HEK293T (cell line): ENCODE measurements around the gene NPHP4.
A peak's percentile ranks its signal among the peaks of the same experiment; 100 is the strongest.

Experiments used
- CTCF ChIA-PET: fragments of 350-600 bp; formaldehyde crosslinking; extraction: SDS; loops from one replicate; lab custom pipeline; 2021; ENCODE audit warnings: antibody characterized with exemption, inconsistent platforms; lab: Yijun Ruan, JAX
- POLR2A ChIA-PET: fragments of 350-600 bp; formaldehyde crosslinking; extraction: SDS; loops from one replicate; lab custom pipeline; 2020; ENCODE audit warnings: antibody characterized with exemption, inconsistent platforms; lab: Yijun Ruan, JAX
- DNase-seq: peaks from one replicate; pipeline ENCODE4 v3.0.0; 2012; ENCODE audit warnings: mixed read lengths; ENCODE audit errors: extremely low spot score
- ARNT ChIP-seq: fragments of 450-650 bp; IDR thresholded peaks from 2 replicates; pipeline ENCODE4 v1.6.1; 2017; ENCODE audit warnings: mild to moderate bottlenecking
- BHLHE40 ChIP-seq: fragments of 450-650 bp; IDR thresholded peaks from 2 replicates; pipeline ENCODE4 v1.6.1; 2016; ENCODE audit warnings: mild to moderate bottlenecking, moderate library complexity, borderline replicate concordance
- ELF4 ChIP-seq: fragments of 450-650 bp; IDR thresholded peaks from 2 replicates; pipeline ENCODE4 v1.6.1; 2017; ENCODE audit warnings: antibody characterized with exemption
- FOXA1 ChIP-seq: fragments of 450-650 bp; IDR thresholded peaks from 2 replicates; pipeline ENCODE4 v1.6.1; 2016; ENCODE audit warnings: mild to moderate bottlenecking
- FOXK2 ChIP-seq: fragments of 450-650 bp; IDR thresholded peaks from 2 replicates; pipeline ENCODE4 v1.6.1; 2016; ENCODE audit warnings: mild to moderate bottlenecking
- FOXM1 ChIP-seq: fragments of 450-650 bp; IDR thresholded peaks from 2 replicates; pipeline ENCODE4 v1.6.1; 2017; ENCODE audit warnings: mild to moderate bottlenecking, borderline replicate concordance
- L3MBTL2 ChIP-seq: fragments of 450-650 bp; conservative IDR thresholded peaks from 2 replicates; pipeline ENCODE4 v1.6.1; 2016; ENCODE audit warnings: mild to moderate bottlenecking
- LEF1 ChIP-seq: fragments of 450-650 bp; IDR thresholded peaks from 2 replicates; pipeline ENCODE4 v1.6.1; 2017; ENCODE audit warnings: mild to moderate bottlenecking, borderline replicate concordance
- NFRKB ChIP-seq: fragments of 450-650 bp; IDR thresholded peaks from 2 replicates; pipeline ENCODE4 v1.6.1; 2016; ENCODE audit warnings: mild to moderate bottlenecking, moderate library complexity
- PKNOX1 ChIP-seq: fragments of 450-650 bp; IDR thresholded peaks from 2 replicates; pipeline ENCODE4 v1.6.1; 2016
- SP1 ChIP-seq: fragments of 450-650 bp; IDR thresholded peaks from 2 replicates; pipeline ENCODE4 v1.6.1; 2017
- SUZ12 ChIP-seq: fragments of 450-650 bp; IDR thresholded peaks from 2 replicates; pipeline ENCODE4 v1.6.1; 2016; ENCODE audit warnings: mild to moderate bottlenecking
- TARDBP ChIP-seq: fragments of 450-650 bp; IDR thresholded peaks from 2 replicates; pipeline ENCODE4 v1.6.1; 2016
- ZNF384 ChIP-seq: fragments of 450-650 bp; IDR thresholded peaks from 2 replicates; pipeline ENCODE4 v1.6.1; 2016

Gene NPHP4

GRCh38 chr1:5979536-5980313 lies 12.5 kb downstream of the NPHP4 start:
- DNase-seq = no peak
- ChIA-PET POLR2A (interaction anchor here (1.8 kb wide), 1 partner anchor 13 kb away, joined by 6 read pairs; the partner anchor contains the start of gene NPHP4), CTCF (interaction anchor here (0.7 to 1.5 kb wide), 2 partner anchors 12 to 14 kb away, joined by 4 read pairs; partner anchors contain the start of gene NPHP4)
- TF ChIP-seq L3MBTL2 (no peak), SP1 (no peak), ARNT (no peak)

- TF ChIP-seq ZNF384 (no peak), ELF4 (no peak), LEF1 (no peak), FOXK2 (no peak), L3MBTL2 (no peak), PKNOX1 (no peak), NFRKB (no peak)
- DNase-seq = no peak
- CTCF ChIA-PET = interaction anchor here (1.0 kb wide), 1 partner anchor 31 kb away, joined by 3 read pairs; no protein-coding TSS in a partner anchor
- POLR2A ChIA-PET = no interaction called here
Measured at GRCh38 chr1:5978452-5978851, 13.8 kb downstream of the NPHP4 start.

- ChIA-PET CTCF (interaction anchor here (1.0 kb wide), 1 partner anchor 31 kb away, joined by 3 read pairs; no protein-coding TSS in a partner anchor), POLR2A (no interaction called here)
- TF ChIP-seq SUZ12 (no peak), ZNF384 (no peak), SP1 (no peak), ELF4 (no peak), L3MBTL2 (no peak), BHLHE40 (no peak), FOXA1 (no peak), LEF1 (no peak), NFRKB (no peak), PKNOX1 (no peak), FOXM1 (no peak), ARNT (no peak)
- DNase-seq = no peak
Measured at GRCh38 chr1:5977494-5978444, 14.5 kb downstream of the NPHP4 start.

- CTCF ChIA-PET = no interaction called here
- POLR2A ChIA-PET = no interaction called here
- TF ChIP-seq LEF1 (no peak), PKNOX1 (no peak), ZNF384 (no peak), SP1 (no peak), NFRKB (no peak)
- no peak for DNase-seq
Measured at GRCh38 chr1:5976726-5977493, 15.3 kb downstream of the NPHP4 start.

- ChIA-PET CTCF (interaction anchor here (1.6 kb wide), 1 partner anchor 466 kb away, joined by 4 read pairs; no protein-coding TSS in a partner anchor), POLR2A (no interaction called here)
- DNase-seq = no peak
- TF ChIP-seq NFRKB (no peak), ARNT (no peak), ELF4 (no peak), LEF1 (no peak), SP1 (no peak)
Measured at GRCh38 chr1:5976231-5976630, 16.0 kb downstream of the NPHP4 start.

- no peak for TF ChIP-seq SUZ12
- TF ChIP-seq TARDBP = no peak
- DNase-seq = peak; percentile 48
- POLR2A ChIA-PET = no interaction called here
- CTCF ChIA-PET = interaction anchor here (0.6 to 1.6 kb wide), 4 partner anchors 23 to 465 kb away, joined by 3 to 4 read pairs (median 3); no protein-coding TSS in a partner anchor
Measured at GRCh38 chr1:5975133-5975880, 16.9 kb downstream of the NPHP4 start.
